IPS DF 6.9 (cell line): Measurements from ENCODE around the gene SORCS2.

Source experiments
- DNase-seq: peaks from one replicate; pipeline ENCODE4 v3.0.0-alpha.2; 2013; ENCODE audit warnings: low read depth, low spot score
- H3K27ac ChIP-seq: one replicate; pipeline ENCODE4 v1.5.1; 2013; ENCODE audit warnings: low read length, control low read depth
- H3K27me3 ChIP-seq: 2 replicates; pipeline ENCODE4 v1.6.1; 2013; ENCODE audit warnings: mild to moderate bottlenecking, low read length; ENCODE audit not compliant: control insufficient read depth, insufficient read depth
- H3K36me3 ChIP-seq: 2 replicates; pipeline ENCODE4 v1.6.1; 2013; ENCODE audit warnings: low read length; ENCODE audit not compliant: control insufficient read depth, insufficient read depth
- H3K4me1 ChIP-seq: 2 replicates; pipeline ENCODE4 v1.6.1; 2013; ENCODE audit warnings: low read length; ENCODE audit not compliant: control insufficient read depth, insufficient read depth
- H3K4me3 ChIP-seq: 2 replicates; pipeline ENCODE4 v1.5.1; 2013; ENCODE audit warnings: mild to moderate bottlenecking, low read length
- H3K9me3 ChIP-seq: 2 replicates; pipeline ENCODE4 v1.6.1; 2013; ENCODE audit warnings: low read length, inconsistent platforms; ENCODE audit not compliant: control insufficient read depth, insufficient read depth
- WGBS: extraction: QIAGEN DNeasy Blood & Tissue Kit; methylation state at CpG from one replicate; pipeline ENCODE4 v1.1.7; 2013; ENCODE audit warnings: mixed read lengths, missing lambda C conversion rate; ENCODE audit not compliant: insufficient read length, insufficient coverage; 5-methylcytosine and 5-hydroxymethylcytosine counted together

Gene SORCS2

DNA sequence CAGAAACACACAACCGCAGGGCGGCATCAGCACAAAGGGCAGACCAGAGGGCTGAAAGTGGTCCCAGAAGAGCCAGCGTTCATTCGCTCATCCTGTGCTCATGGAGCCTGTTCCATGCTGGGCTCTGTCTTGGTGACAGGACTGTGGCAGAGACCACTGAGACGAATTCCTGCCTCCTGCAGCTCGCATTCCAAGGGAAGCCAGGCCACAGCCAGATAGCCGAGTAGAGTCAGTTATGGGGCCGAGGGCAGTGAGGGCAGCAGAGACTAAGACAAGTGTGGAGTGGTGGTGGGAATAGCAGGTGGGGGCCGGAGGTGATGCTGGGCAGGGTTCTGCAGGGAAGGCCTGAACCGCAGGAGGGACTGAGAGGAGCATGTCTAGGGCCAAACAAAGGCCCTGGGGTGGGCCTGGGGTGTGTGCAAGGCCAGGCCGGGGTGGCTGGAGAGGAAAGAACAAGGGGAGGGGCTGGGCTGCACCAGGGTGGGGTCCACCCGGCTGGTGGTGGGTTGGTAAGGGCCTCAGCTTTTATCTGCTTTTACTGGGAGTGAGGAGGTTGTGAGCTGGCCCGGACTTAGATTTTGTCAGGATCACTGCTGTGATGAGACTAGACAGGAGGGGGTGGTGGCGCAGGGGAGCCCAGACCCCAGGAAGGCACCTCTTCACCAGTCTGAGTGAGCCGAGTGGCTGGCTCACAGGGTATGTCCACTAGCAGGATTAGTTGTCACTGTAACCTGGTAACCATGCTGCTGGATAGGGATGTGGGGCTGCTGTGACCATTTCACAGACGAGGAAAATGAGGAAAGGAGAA lies 236.1 kb downstream of the SORCS2 start:
- H3K9me3 ChIP-seq: no peaks in the 10 kb centered on the region
- H3K4me3 ChIP-seq: no peak overlapping the region
- H3K4me1 ChIP-seq: peaks cover 14% of the 10 kb centered on the region
- no peak overlapping the region for H3K27ac ChIP-seq
- no peaks in the 10 kb centered on the region for H3K36me3 ChIP-seq
- no peak for DNase-seq
- no peaks in the 10 kb centered on the region for H3K27me3 ChIP-seq
- WGBS: no CpG with 5 or more reads among the region's 16 CpGs

DNA sequence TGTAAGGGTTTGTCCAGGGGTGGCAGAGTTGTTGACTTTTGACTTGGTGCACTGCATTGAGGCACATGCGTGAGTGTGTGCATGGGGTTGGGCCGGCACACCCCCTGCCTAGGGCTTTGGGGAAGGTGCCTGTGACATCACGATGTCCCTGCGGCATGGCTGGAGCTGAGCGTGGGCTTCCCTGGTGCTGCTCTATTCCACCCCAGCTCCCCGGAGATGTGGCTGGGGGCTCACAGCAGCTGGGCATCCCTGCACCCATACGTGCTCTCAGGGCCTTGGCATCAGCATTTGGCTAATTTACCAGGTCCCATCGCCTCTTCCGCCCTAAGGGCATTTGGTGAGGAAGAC lies 236.7 kb downstream of the SORCS2 start:
- Histone ChIP-seq H3K9me3 (no peaks in the 10 kb centered on the region), H3K4me1 (peaks cover 14% of the 10 kb centered on the region), H3K27me3 (no peaks in the 10 kb centered on the region), H3K4me3 (no peak overlapping the region), H3K36me3 (no peaks in the 10 kb centered on the region), H3K27ac (no peak overlapping the region)
- DNase-seq: no peak
- WGBS: no CpG with 5 or more reads among the region's 9 CpGs

DNA sequence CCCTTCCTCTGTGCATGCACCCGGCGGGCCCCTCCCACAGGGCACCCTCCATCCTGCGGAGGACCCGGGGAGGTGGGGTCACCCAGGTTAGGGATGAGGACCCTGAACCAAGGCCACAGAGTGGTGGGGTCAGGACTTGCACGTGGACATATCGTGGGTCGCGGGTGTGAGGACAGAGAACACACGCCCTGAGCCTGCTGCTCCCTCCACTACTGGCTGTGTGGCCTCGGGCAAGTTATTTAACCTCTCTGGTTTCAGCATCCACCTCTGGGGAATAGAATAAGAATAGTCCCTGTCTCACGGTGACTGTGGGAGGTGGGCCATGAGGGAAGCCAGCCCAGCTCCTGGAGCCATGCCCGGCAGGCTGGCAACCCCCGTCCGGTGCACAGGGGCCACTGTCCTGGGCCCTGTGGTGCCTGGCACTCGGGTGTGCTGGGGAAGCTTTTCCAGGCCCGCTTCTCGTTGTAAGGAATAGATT lies 237.3 kb downstream of the SORCS2 start:
- no peak for DNase-seq
- H3K4me1 ChIP-seq: peaks cover 14% of the 10 kb centered on the region
- no peaks in the 10 kb centered on the region for H3K36me3 ChIP-seq
- no peaks in the 10 kb centered on the region for H3K27me3 ChIP-seq
- no CpG with 5 or more reads among the region's 17 CpGs for WGBS
- no peak overlapping the region for H3K4me3 ChIP-seq
- H3K27ac ChIP-seq: no peak overlapping the region
- H3K9me3 ChIP-seq: no peaks in the 10 kb centered on the region

DNA sequence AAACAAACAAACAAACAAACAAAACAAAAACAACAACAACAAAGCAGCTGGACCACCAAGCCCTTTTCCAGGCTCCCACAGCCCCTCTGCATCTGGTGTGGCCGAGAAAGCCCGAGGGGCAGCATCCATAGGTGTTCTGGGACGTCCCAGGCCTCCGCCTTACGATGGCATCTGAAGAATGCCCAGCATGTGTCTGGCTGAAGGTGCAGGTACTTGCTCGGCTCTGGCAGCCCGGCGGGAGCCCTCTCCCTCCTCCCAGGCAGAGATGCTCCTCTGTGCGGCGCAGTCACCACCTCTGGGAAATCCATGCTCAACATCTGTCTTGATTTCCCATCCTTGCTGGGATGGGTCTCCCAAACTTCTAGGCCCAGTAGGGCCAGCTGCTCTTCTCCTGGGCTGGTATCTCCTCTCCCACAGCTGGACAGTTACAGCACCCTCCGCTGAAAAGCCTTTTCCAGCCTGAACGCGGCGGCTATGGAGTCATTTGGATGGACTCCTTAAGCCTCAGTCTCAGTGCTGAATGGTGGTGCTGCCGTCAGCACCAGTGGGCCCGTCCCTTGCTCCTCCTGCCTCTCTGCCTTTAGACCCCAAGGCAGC lies 238.1 kb downstream of the SORCS2 start:
- no peak for DNase-seq
- Histone ChIP-seq H3K4me3 (no peak overlapping the region), H3K27ac (no peak overlapping the region), H3K9me3 (no peaks in the 10 kb centered on the region), H3K36me3 (no peaks in the 10 kb centered on the region), H3K4me1 (peaks cover 14% of the 10 kb centered on the region), H3K27me3 (no peaks in the 10 kb centered on the region)
- WGBS: no CpG with 5 or more reads among the region's 16 CpGs

DNA sequence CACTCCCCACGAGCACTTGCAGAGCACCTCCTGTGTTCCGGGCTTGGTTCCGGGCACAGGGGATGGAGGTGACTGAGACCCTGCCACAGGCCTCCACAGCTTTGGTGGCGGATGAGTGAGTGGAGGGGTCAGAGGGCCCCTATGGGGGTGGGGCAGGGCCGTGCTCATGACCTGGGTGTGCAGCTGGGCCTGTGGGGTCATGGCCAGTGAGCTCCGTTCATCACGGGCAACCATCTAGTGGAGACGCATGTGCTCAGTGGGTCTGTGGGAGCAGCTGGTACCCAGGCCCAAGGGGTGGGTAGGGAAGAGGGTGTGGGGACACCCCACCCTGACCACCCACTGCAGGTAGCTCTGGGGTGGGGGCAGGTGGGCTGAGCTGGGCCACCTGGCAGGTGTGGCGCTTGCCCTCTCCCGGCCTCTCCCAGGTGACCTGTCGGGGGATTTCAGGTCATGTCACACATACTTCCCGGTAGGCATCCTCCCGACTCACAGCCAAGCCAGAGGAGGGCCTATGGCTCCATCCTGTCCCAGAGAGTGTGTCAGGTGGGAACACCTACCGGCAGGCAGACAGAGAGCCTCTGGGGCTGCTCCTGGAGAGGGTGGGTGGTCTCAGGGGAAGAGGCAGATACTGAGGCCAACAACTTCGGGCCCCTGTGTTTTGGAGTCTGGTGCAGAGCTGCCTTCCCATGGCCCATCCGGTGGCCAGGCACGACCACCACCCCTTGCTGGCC lies 238.8 kb downstream of the SORCS2 start:
- no peak for DNase-seq
- Histone ChIP-seq H3K9me3 (no peaks in the 10 kb centered on the region), H3K36me3 (no peaks in the 10 kb centered on the region), H3K27me3 (no peaks in the 10 kb centered on the region), H3K4me3 (no peak overlapping the region), H3K4me1 (peaks cover 14% of the 10 kb centered on the region), H3K27ac (no peak overlapping the region)
- no CpG with 5 or more reads among the region's 17 CpGs for WGBS

DNA sequence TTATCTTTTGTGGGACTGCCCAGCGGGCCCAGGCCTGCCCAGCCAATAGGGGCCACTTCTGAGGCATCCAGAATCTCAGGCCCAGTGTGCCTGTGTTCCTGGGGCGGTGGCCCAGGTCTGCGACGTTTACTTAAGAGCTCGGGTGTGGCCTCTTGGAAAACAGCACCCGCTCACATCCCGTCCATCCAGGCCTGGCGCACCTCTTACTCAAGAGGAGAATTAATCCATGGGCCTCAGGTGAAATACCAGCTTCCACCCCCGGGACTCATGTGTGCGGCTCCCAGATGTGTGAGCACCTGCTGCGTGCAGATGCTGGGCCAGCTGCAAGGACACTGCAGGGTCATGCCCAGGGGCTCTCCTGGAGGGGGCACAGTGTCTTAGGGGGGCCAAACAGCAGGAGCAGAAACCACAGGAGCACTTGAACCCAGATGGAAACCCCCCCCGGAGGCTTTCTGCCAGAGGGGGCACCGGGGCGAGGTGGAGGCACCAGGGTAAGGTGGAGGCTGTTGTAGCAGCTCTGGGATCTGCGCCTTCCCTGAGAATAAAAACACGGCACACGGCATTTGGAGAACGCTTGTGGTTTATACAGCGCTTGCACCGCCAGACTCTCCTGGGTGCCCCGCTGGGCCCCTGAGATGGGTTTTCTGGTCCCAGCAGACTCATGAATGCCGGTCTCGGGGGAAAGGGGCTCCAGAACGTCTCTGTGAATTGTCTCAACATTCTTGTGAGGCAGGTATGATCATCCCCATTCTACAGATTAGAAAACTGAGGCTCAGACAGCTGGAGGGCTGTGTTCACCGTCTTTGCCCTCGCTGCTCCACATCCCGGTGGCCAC lies 239.6 kb downstream of the SORCS2 start:
- Histone ChIP-seq H3K4me1 (peaks cover 14% of the 10 kb centered on the region), H3K36me3 (no peaks in the 10 kb centered on the region), H3K4me3 (no peak overlapping the region), H3K27me3 (no peaks in the 10 kb centered on the region), H3K27ac (no peak overlapping the region), H3K9me3 (no peaks in the 10 kb centered on the region)
- DNase-seq: no peak
- no CpG with 5 or more reads among the region's 27 CpGs for WGBS

DNA sequence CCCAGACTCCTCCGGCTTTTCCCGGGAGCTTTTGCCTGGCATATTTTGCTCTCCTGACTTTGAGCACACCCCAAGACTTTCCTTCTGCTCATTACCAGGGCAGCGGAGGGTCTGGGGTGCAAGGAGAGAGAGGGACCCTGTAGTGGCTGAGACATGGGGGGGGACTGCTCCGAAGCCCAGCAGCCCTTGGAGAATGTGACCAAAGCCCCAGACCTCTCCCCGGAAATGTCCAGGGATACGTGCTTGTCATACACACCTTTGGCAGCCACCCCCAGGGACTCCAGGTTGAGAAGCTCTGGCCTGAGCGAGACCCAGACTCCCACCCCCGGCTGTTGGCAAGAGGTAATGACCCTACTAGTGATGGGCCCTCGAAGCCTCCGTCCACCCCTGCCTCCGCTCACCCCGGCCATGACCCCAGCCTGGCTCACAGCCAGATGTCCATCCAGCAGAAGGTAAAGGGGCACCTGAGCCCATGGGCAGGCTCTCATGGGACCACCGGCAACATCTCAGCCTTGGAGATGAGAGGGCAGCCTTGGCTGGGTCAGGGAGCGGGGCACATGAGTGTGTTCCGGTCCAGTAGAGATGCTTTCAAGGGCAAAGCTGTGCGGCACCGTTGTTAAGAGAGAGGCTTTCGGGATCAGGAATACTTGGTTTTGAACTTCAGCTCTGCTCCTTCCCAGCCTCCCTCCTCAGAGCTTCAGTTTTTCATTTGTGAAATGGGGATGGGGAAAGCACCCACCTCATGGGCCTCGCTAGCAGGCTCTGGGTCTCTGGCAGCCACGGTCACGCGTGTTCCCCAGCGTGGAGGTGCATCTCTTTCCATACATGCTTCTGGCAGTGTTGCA lies 240.4 kb downstream of the SORCS2 start:
- no peak overlapping the region for H3K27ac ChIP-seq
- H3K4me3 ChIP-seq: no peak overlapping the region
- H3K36me3 ChIP-seq: no peaks in the 10 kb centered on the region
- H3K9me3 ChIP-seq: no peaks in the 10 kb centered on the region
- WGBS: no CpG with 5 or more reads among the region's 23 CpGs
- no peaks in the 10 kb centered on the region for H3K27me3 ChIP-seq
- H3K4me1 ChIP-seq: peaks cover 12% of the 10 kb centered on the region
- no peak for DNase-seq

DNA sequence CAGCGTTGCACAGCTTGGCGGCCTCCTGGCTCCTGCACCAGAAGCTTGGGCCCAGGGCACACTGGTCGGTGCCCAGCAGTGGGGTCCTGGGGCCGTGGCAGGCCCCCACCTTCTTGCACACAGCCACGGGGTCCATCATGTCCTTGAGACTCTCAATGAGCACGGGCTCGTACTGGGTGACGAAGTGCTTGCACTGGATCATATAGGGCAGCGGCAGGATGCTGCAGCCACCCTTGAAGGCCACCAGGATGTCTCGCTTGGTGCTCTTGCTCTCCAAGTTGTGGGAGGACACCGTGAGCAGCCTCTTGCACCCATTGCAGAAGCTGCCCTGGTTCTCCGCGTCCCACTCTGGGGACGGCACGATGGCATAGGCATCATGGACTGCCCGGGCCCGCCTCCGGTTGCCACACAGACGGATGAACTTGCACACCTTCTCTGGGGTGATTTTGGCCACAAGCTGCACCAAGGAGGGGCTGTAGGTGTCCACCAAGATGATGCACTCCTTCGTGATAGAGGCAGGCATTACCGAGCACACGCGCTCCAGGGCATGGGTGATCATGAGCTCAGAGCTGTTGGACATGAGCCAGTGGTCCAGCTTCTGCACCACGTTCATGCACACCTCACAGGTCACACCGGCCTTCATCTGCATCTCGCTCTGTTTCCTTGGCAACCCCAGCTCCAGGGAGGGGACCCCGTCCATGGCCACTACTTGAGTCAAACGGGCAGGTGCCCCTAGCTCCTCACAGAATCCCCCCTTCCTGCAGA lies 241.2 kb downstream of the SORCS2 start:
- WGBS: no CpG with 5 or more reads among the region's 28 CpGs
- peaks cover 7% of the 10 kb centered on the region for H3K4me1 ChIP-seq

DNA sequence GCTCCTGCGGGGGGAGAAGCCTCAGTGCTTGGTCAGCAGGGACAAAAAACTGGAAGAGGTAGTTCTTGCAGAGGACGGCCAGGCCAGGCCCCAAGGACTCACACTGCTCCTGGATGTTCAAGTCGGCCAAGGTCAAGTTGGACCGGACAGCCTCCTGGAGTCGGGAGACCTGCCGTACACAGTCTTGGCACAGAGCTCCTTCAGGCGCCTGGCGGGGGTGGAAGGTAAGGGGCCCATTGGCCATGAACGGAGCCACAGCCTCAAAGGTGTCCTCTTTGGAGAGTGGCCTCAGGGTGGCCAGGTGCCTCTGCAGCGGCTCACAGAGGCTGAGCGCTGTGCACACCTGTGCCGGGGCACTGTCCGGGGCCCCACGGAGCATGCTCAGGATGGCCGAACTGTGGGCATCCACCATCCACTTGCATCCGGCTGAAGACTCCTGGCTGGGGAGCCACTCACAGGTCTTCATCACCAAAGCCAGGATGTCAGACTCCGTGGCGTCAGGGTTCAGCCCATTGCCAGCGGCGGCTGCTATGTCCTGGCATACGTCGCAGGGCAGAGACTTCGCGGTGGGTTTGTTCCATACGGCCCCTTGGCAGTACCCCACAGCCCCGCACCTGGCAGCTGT lies 241.9 kb downstream of the SORCS2 start:
- H3K4me1 ChIP-seq: peaks cover 7% of the 10 kb centered on the region
- no peak overlapping the region for H3K4me3 ChIP-seq
- H3K27me3 ChIP-seq: no peaks in the 10 kb centered on the region
- DNase-seq: no peak
- H3K36me3 ChIP-seq: no peaks in the 10 kb centered on the region
- H3K27ac ChIP-seq: no peak overlapping the region
- H3K9me3 ChIP-seq: no peaks in the 10 kb centered on the region
- whole genome bisulfite sequencing: no CpG with 5 or more reads among the region's 26 CpGs

More for the DNA sequence above, 241.2 kb downstream of the SORCS2 start:
- Histone ChIP-seq H3K27me3 (no peaks in the 10 kb centered on the region), H3K9me3 (no peaks in the 10 kb centered on the region), H3K36me3 (no peaks in the 10 kb centered on the region), H3K27ac (no peak overlapping the region), H3K4me3 (no peak overlapping the region)
- DNase-seq: no peak
